Suppressor macrophage treated with lipopolysaccharide for 4 hours (primary cell): Measurements from ENCODE around the gene SLC22A23.

Source experiments
- DNase-seq: peaks from one replicate; pipeline ENCODE4 v3.0.0-alpha.2; 2020

SLC22A23 gene

DNA sequence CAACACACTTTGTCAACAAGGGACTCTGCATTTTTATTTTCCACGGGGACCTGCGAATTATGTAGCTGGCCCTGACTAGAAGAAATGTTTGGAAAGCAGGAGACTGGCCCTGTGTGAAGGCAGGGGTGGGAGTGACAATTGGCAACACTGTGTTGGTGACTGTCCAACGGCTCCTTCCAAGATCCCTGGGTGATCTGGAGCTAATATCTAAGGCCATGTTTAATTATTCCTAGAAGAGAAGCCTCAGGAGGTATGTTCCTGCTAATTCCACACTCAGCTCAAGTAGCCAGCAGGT lies 13.7 kb downstream of the SLC22A23 start:
- no peak for DNase-seq

DNA sequence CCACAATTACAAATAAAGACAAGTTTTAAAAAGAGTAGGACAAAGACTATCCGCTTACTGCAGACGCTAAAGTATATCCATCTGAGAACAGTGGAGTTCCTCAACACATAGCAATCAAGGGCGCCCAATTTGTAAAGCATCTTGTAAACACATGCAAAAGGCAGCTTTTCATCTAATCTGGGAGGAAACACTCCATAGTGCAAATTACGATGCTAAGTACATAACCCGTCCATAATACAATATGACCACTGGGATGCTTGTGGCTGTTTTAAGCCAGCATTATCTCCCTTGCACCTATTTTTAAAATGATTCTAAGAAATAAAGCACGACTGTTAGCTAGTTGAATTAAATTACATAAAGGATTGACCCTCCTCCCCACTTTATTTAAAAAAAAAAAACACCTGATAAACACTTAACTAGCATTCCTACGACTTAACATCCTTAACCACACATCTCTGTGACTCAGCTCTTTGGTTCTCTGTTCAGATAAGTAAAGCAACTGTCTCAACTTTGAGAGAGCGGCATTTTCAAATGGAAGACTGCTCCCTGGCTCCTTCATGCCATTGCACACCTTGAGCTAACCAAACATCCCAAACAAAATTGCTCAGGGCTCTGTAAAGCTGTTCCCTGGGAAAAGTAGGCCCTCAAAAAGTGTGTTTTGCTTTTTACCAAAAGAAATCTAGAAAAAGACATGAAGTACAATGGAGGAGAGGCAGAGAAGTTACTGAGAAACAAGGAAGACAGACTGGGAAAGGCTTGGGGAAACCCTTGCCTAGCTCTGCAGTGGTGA lies 14.2 kb downstream of the SLC22A23 start:
- DNase-seq: no peak

DNA sequence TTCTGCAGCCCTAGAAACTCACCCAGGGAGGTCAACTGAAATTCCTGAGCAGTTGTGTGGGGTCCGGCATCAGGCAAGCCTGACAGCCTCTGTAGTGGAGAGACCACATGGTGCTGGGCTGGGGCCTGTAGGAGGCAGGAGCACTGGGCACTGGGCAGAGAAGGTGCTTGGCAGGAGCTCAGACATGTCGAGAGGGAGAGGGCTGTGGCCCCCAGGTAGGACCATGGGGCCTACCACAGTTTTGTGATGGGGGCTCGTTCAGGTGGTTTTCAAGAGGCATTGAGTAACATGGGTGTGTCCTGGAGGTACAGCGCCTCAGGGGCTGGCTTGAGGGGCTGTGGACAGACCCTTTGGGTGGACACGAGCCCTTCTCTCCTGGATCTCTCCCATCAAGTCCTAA lies 15.9 kb downstream of the SLC22A23 start:
- DNase-seq: no peak

DNA sequence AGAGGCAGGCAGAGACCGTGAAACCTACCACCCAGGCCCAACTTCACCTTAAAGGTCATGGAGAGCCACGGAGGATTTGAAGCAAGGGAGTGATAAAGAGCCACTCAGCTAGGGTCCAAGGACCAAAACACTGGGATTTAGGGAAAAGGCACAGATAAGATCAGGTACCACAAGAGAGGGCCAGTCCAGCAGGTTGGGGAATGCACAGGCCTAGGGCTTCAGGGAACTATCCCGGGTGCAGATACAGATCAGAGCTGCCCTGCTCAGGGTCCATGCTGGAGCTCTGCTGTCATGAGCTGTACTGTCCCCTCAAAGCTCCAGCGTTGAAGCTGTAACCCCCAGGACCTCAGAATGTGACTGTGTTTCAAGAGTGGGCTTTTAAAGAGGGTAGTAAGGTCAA lies 16.9 kb downstream of the SLC22A23 start:
- DNase-seq: no peak

DNA sequence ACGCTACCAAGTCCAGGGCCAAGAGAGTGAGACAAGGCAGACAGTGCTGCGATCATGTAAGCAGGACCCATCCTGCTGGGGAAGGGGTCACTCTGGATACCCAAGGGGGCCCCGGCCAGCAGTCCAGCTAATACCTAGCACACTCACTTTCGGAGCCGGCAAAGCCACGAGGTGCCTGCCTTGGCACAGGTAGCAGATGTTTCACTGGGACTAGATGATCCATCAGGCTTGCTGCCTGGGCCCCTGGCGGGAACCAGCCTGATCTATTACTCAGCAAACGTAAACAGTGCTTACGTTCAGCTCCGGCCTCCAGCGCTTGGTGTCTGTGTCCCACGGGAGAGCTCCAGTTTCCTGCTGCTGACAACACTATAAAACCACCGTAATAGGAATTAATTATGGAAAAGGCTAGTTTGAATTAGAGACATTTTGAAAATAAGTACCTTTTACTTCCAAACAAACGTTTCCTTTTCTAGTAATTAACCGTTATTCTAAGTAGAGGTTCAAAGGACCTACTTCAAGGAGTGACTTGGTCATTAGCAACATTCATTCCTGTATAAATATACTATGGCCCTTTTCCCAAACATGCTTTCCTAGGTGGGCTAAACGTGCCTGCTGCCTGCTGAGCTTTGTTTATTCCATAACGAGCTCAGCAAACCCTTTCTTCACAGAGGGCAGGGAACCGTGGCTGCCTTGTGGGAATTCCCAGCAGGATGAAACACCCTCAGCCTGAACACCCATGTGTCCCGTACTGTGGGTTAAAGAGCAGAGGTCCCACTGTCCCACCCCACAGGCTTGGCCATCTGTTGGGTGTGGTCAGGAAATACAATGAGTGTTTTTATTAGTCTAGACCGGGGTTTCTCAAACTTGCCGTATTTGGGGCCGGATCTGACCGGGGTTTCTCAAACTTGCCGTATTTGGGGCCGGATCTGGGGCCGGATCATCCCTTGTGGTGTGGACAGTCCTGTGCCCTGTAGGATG lies 18.4 kb downstream of the SLC22A23 start:
- DNase-seq: no peak

DNA sequence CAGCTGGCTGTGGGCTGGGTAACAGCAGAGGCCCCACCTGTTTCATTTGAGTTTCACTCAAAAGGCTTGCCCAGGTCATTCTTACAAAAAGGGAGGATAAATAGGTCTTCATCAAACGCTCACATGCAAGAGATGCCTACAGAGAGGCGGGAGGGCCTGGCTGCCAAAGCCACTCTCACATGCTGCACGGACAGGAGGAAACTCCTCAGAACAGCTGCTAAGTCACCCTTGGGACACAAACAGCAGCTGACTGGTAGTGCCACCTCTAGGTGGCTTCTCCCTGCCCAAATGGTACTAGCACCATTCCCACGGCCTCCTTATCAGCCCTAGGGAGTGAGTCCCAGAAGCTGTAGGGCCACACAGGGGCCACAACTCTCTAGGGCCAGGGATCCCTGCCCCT lies 23.8 kb downstream of the SLC22A23 start:
- DNase-seq: no peak

DNA sequence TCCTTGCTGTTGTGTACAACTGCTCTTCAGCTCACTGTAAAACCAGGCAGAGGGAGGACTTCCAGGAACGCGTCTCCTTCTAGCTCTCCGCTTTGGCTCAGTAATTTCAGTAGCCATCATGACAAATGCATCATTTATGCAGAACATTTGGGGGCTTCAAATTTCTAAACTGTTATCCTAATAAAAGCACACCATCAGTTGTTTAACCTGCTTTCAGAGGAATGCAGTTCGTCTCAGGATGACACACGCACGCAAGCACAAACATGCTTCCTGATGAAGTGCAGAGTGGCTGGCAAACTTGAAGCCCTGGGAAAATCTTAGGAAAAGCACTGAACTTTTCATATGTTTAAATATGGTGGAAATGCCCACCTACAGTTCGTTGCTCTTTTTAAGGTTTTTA lies 24.4 kb downstream of the SLC22A23 start:
- DNase-seq: no peak

DNA sequence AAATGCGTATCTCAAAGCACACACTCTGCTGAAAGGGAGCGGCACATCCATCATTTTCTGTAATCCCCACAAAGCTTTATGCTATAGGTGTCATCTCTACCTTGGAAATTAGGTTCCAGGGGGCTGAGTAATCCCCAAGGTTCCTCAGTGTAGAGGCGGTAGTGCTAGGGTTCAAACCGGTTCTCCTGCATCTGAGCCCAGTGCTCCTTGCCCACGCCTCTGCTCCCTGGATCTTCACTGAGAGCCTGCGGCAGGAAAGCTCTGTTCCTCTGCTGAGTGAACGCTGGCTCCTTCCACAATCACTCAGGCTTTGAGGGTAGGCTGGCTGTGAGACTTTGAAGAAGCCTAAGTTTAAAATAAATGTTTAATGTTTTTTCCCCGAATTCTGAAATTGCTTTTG lies 24.9 kb downstream of the SLC22A23 start:
- DNase-seq: no peak

DNA sequence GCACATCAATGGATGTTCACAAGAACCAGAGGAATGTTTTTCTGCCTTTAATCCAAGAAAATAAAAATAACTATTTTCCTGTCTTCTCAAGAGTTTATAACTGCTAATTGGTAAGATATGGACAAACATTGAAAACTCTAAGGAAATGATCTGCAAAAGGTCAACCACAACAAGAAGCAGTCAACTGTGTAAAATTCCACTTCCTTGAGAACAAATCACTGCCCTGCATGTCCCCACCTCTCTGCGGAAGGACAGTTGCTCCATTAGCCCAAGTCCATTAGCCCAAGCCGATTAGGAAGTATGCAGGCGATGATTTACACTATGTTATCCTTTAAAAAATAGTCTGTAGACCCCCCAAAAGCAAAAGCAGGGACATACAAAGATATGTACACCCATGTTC lies 27.6 kb downstream of the SLC22A23 start:
- no peak for DNase-seq

DNA sequence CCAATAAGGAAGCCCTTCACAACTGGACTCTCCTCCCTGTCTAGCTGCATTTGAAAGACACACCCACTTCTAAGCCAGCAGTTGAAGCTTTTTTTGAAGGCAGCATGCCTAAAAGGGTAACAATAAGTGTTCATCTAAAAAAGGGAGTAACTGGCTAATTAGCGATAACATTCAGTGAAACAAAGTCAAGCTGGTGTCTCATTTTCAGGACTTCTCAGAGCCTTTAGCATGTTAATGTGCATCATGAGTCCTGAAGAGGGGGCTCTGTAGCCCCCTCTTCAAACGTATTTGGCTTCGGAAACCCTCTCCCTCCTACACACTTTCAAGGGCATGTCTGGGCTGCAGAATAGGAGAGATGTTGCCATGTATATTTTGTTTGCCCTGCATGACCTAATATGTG lies 28.1 kb downstream of the SLC22A23 start:
- DNase-seq: no peak

DNA sequence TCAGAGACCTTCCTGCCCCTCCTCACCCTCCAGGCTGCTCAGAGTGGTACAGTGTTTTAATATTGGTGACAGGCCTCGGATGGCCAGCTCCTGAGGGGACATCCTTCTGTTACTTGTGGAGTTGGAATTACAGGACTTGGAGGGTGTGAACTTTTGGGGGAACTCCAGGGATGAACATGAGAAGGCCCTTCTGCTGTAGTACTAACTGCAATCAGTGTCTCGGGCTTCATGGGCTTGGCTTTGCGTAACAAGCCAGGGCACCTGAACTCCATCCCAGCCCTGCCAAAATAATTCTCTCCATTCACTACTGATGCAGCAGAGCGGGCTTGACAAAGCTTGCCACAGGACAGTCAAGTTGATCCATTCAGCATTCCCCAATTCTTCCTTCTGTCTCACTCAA lies 28.6 kb downstream of the SLC22A23 start:
- no peak for DNase-seq

DNA sequence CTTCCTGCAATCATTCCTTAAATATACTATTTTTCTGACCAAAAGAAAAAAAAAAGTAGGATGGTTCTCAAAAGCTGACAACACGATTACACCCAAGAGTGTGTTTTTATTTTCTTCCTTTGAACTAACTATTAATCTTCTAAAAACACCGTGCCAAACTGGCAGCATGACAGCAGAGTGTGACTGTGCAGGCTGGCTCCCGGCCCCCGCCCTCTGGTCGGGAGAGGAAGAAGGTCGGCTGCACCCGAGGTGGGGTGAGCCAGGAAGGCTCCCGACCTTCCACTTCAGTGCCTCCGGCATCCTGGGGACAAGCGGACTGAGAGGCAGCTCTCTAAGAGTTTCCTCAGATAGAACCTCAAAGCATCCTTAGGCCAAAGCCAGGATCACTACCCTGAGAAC lies 29.2 kb downstream of the SLC22A23 start:
- DNase-seq: no peak

DNA sequence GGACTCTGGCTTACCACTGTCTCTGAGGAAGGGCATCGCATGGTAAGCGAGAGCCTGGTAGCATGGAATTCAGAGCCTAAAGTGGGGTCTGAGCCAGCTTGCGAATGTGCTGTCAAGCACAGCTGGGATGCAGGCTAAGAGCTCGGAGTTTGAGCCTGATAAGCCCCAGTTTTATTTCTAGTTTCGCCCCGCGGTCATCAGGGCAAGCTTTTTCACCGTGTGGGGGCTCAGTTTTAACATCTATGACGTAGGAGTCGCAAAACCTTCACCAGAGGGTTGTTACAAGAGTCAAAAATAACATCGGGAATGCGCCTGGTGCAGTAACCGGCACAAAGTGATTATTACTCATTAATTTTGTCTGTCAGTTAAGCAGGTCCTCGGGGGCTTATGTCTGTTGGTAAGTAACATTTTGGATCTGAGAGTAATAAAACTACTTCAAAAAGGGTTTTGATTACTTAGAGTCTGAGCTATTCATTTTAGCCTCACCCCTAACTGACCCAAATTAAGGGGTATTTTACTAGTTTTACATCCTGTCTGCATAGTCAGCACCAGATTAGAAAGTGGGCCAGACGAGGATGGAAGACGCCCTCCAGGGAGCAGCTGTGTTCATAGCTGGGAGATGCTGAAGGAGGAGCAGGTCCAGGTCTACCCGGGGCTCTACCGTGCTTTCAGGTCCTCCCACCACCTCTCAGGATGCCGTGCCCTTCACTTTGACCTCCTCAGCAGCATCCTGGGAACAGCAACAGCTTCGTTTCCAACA lies 29.7 kb downstream of the SLC22A23 start:
- no peak for DNase-seq

DNA sequence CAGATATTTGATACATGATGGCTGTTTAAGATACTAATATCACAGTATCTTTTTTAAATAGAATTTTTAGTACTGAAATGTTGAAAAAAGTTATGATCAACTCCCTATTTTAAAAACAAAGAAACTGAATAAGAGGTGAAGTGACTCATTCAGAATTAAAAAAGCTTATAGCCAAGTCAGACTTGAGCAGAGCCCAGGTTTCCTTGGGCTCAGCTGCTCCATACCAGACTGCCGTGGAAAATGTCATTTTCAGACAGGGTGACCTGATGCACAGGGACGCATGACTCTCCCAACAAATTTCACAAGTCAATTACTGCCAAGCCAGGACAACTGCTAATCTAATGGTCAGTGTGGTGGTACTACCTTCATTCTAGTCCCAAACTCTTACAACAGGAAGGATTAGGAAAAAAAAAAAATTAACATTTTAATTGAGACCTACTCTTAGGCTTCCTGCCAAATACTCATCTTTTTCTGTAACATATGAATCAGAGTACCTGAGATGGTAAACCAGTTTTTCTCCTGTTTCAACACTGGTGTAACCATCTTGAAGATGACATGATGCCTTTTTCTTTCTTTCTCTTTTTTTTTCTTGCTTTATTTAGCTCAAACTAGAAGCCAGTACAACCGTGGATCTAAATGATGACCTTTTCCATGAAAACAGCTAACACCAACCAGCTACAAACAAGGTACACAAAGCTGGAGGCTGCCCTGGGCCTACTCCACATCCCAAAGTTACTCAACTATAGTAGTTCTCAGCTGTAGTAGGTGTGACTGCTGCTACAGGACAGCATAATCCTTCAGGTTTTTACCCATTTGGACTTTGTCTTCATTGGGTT lies 30.5 kb downstream of the SLC22A23 start:
- no peak for DNase-seq

DNA sequence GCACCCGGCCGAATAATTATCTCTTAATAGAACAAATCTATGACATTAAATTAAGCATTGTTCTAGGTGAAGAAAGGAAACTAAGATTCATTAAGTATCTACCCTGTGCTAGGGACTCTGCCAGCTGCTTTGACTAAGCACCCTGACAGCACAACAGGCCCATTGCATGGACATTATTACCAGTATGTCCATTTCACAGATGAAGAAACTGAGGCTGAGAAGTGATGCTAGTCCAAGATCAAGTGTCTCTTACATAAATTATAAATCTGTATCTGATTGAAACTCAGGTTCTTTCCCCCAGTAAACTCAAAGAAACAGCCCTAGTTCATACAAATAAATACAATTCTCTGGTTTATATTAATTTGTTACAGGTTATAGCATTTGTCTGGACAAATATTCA lies 31.3 kb downstream of the SLC22A23 start:
- no peak for DNase-seq

DNA sequence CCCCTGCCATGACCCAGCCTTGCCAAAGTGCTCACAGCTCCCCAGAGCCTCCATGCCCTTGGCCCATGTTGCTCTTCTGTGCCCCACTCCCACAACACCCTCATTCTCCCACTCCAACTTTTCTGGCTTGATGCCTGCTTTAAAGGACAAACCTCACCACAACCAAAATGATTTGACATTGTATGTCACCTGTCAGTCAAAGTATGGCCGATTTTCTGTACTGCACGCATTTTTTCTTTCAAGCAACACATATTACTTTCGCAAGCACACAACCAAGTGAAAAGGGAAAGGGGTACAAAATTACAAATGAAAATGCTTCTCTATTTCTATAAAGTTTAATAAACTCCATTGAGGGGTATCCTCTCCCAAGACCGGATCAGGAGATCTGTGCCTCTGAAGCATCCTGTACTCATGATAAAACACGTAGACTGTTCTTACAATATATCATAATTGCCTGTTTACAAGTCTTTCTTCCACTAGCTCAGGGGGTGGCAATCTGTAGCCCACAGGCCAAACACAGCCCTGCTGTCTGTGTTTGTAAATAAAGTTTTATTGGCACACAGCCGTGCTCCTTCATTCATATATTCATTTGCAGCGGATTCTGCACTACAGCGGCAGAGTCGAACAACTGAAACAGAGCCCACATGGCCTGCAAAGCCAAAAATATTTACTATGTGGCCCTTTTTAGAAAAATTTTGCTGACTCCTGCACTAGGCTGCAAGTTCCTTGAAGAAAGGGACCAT lies 32.5 kb downstream of the SLC22A23 start:
- DNase-seq: no peak

DNA sequence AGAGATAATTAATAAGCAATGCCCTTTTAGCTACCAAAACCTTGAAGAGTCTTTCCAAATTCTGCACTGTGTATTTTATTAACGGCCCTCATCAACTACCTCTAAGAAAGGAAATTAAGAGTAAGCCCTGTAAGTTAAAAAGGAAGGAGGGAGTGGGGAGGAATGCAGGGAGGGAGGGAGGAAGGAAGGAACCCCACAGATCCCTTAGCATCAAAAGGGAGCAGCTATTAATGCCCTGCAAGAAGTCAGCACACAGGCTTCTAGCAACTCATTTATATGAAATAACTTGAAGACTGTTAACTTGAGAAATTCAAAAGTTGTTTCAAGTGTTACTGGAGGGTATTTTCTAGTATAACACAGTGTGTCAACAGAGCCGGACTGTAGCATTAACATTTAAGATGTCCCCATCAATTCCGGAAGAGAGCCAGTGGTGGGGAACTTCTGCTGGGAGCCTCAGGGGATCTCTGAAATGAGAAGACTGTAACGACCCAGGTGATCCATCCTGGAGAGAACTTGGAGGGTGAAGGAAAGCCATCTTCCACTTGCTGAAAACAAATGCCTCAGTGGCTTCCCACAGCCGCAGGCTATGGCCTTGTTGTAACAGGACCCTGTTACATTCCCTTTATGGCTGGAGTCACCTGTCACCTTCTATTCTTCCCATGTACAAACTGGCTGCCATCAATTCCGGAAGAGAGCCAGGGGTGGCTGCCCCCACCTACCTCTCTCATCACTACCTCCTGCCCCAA lies 33.2 kb downstream of the SLC22A23 start:
- DNase-seq: no peak

DNA sequence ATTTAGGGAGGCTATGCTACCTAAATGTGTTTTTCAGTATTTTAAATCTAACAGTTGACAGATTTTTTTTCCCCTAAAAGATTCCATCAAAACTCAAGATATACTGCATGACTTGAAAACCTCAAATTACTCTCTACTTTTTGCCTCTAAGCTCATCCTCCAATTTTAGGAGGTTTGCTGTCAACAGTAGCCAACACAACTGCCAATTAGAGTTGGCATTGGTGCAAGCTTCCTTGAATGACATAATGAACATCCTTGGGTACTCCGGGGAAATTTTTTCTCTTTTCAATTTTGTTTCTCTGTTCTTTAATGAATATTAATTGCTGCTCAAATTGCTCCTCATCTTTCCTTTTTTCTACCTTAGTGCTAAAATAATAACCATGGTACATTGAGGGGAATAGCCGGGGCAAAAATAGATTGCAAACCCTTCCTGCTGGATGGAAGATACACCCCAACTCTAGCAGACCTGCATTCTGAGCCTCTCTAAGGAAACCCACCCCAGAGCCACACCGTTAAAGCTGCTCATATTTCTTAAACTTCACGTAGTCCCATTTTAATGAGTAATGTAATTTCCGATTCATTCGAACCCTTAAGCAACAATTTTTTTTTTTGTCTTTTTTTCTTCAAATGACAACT lies 34.3 kb downstream of the SLC22A23 start:
- DNase-seq: no peak

DNA sequence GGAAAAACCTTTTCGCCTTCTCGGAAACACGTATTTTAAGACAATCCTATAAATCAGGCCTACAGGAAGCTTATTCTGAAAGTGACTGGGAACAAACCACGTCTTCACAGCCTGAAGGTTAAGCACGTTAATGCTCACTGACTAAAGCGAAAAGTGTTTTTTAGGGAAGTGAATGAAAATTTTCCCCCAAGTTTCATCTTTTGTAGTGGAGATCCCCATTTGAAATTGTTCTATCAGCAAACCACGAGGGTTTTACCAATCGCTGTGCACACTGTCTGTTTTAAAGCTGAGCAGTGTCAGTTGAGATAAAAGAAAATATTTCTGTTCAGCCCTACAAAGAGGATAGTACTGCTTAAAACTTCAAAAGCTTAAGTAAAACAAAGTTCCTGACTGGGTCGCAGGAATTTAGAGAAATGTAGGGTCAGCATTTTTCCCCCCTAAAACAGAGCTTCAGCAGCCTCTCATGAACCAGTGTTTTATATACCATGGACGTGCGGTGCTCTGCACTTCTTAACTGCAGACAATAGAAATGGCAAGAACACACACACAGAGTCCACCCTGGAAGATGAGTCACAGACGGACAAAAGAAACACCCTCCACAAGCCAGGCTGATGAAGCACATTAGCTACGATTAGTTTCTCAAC lies 34.9 kb downstream of the SLC22A23 start:
- peak; percentile 69 for DNase-seq

DNA sequence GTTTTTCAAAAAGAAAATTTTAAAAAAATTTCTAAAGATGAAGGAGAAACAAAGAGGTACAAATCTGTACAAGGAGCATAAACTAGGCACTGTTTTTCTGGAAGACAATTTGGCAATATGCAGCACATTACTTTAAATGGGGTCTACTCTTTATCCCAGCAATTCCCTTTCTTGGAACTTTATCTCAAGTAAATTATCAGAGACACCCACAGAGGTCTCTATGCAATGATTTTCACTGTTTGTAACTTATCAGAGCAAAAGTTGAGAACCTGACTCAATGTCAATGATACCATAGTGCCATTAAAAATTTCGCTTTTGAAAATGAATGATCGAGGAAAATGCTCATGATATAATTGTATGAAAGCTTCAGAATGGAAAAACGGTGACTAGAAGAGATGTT lies 35.7 kb downstream of the SLC22A23 start:
- DNase-seq: no peak
